Measurements from ENCODE around the gene COL6A2. TPM values are rescaled to one million over a fixed set of nuclear protein-coding genes. Genes with fewer than 3 reads are reported as not detected.
A peak's percentile ranks its signal among the peaks of the same experiment; 100 is the strongest.
"Not testable (repeated sequence)": the region's sequence is repeated elsewhere in the genome, so short reads cannot be mapped to it uniquely, and the experiment has no call there.

Gene COL6A2
- total RNA-seq, 4 donors from 2014 or later, result 321 to 1,200 (median 948) TPM

DNA sequence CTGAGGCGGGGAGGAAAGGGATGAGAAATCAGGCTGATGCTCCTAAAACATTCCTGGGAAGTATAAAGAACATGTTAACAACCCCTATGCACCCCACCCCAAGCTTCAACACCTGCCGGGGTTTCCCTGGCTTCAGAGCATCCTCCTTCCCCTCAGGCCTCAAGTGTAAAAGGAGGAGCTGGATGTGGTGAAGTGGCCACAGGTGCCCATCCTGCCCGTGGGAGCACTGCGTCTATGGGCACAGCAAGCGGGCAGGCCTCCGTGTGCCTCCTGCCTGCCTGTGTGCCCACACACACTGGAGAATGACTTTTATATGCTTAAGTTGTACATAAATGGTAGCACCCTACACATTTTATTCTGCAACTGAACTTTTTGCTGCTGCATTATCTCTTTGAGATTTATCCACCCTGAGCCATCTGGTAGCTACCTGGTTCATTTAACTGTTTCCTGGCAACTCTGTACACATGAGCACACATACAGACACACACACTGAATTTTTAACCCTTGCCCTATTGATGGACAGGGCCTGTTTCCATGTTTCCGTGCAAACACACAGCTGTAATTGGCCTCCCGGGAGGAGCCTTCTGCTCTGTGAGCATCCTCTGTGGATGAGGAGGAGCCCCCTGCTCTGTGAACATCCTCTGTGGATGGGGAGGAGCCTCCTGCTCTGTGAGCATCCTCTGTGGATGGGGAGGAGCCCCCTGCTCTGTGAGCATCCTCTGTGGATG lies 70.9 kb downstream of the COL6A2 start:
- intact Hi-C loops (cut with DNase I; ENCODE audit: low total_unique reads), result no loop called here
- no peak for TF ChIP-seq CTCF (IDR thresholded peaks at IDR 0.05)
- Histone ChIP-seq H3K36me3 (no peaks in the 10 kb centered on the region), H3K4me3 (no peak overlapping the region), H3K9me3 (no peaks in the 10 kb centered on the region), H3K27me3 (no peaks in the 10 kb centered on the region), H3K4me1 (no peaks in the 10 kb centered on the region), H3K27ac (no peak overlapping the region)
- DNase-seq, result no peak

DNA sequence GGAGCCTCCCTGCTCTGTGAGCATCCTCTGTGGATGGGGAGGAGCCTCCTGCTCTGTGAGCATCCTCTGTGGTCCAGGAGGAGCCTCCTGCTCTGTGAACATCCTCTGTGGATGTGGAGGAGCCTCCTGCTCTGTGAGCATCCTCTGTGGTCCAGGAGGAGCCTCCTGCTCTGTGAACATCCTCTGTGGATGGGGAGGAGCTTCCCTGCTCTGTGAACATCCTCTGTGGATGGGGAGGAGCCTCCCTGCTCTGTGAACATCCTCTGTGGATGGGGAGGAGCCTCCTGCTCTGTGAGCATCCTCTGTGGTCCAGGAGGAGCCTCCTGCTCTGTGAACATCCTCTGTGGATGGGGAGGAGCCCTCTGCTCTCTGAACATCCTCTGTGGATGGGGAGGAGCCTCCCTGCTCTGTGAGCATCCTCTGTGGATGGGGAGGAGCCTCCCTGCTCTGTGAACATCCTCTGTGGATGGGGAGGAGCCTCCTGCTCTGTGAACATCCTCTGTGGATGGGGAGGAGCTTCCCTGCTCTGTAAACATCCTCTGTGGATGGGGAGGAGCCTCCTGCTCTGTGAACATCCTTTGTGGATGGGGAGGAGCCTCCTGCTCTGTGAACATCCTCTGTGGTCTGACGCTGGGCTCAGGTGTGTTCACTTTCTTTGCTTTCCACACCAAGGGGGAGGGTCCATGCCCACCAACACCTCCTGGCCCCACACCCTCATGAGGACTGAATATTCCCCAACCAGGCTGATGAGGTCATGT lies 72.7 kb downstream of the COL6A2 start:
- peak in 1 of 2 donors; percentile 9 for DNase-seq
- not testable (repeated sequence) for H3K27me3 ChIP-seq

DNA sequence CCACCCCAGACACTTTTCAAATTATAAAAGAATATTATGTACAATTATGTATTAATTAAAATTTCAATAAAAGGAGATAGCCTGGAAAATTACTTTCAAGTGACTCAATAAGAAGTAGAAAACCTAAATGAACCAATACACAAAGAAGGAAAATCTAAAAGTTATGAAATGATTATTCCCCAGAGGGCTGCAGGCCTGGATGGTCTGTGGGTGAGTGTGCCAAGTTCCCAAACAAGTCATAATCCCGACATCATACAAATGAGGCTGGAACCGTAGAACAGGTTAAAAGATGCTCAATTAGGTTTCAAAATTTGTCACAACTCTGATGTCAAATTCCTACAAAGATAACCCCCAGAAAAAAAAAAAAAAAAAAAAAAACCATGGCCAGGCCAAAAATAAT lies 73.7 kb downstream of the COL6A2 start:
- Histone ChIP-seq H3K27ac (no peak overlapping the region), H3K9me3 (no peaks in the 10 kb centered on the region), H3K4me3 (no peak overlapping the region), H3K27me3 (no peaks in the 10 kb centered on the region), H3K4me1 (no peaks in the 10 kb centered on the region), H3K36me3 (no peaks in the 10 kb centered on the region)
- intact Hi-C loops (cut with DNase I; ENCODE audit: low total_unique reads), result no loop called here
- TF ChIP-seq CTCF (IDR thresholded peaks at IDR 0.05), result no peak
- TF ChIP-seq POLR2A (IDR thresholded peaks at IDR 0.05), result no peak
- peak in 1 of 2 donors; percentile 18 for DNase-seq

More for the DNA sequence above, 72.7 kb downstream of the COL6A2 start:
- intact Hi-C loops (cut with DNase I; ENCODE audit: low total_unique reads); H3K4me1 ChIP-seq; H3K27ac ChIP-seq; H3K4me3 ChIP-seq; H3K36me3 ChIP-seq; H3K9me3 ChIP-seq: not testable (repeated sequence)

GRCh38 chr21:46171996-46172862 lies 74.3 kb downstream of the COL6A2 start:
- Histone ChIP-seq H3K27me3 (no peaks in the 10 kb centered on the region), H3K36me3 (no peaks in the 10 kb centered on the region), H3K27ac (no peak overlapping the region), H3K4me1 (no peaks in the 10 kb centered on the region), H3K9me3 (no peaks in the 10 kb centered on the region), H3K4me3 (no peak overlapping the region)
- DNase-seq, result peak in 1 of 2 donors; percentile 6
- intact Hi-C loops (cut with DNase I; ENCODE audit: low total_unique reads), result no loop called here
- TF ChIP-seq POLR2A (IDR thresholded peaks at IDR 0.05) (no peak), CTCF (IDR thresholded peaks at IDR 0.05) (no peak)

GRCh38 chr21:46172863-46173528 lies 75.1 kb downstream of the COL6A2 start:
- TF ChIP-seq CTCF (IDR thresholded peaks at IDR 0.05) (no peak), POLR2A (IDR thresholded peaks at IDR 0.05) (no peak)
- no peaks in the 10 kb centered on the region for H3K9me3 ChIP-seq

More at GRCh38 chr21:46172863-46173528, 75.1 kb downstream of the COL6A2 start:
- Histone ChIP-seq H3K27me3 (no peaks in the 10 kb centered on the region), H3K27ac (no peak overlapping the region), H3K36me3 (no peaks in the 10 kb centered on the region), H3K4me3 (no peak overlapping the region), H3K4me1 (no peaks in the 10 kb centered on the region)
- intact Hi-C loops (cut with DNase I; ENCODE audit: low total_unique reads), result no loop called here
- peak in 1 of 2 donors; percentile 7 for DNase-seq

Measured in uterus (tissue), 4 donors.